GM18498 (cell line): Measurements from ENCODE around the gene PLEKHN1.
A peak's percentile ranks its signal among the peaks of the same experiment; 100 is the strongest.
"Not testable (repeated sequence)": the region's sequence is repeated elsewhere in the genome, so short reads cannot be mapped to it uniquely, and the experiment has no call there.

ENCODE experiments used
- ATAC-seq: cut with Tn5 transposase; IDR thresholded peaks from one replicate; pipeline ENCODE4 v1.9.1; 2021; ENCODE audit warnings: mild to moderate bottlenecking, moderate library complexity; ENCODE audit not compliant: unreplicated experiment

The PLEKHN1 gene

GRCh38 chr1:973459-974292, 7.4 kb downstream of the PLEKHN1 start:
- ATAC-seq: no peak

- ATAC-seq: no peak
Observed at GRCh38 chr1:974293-974640, 8.0 kb downstream of the PLEKHN1 start.

DNA sequence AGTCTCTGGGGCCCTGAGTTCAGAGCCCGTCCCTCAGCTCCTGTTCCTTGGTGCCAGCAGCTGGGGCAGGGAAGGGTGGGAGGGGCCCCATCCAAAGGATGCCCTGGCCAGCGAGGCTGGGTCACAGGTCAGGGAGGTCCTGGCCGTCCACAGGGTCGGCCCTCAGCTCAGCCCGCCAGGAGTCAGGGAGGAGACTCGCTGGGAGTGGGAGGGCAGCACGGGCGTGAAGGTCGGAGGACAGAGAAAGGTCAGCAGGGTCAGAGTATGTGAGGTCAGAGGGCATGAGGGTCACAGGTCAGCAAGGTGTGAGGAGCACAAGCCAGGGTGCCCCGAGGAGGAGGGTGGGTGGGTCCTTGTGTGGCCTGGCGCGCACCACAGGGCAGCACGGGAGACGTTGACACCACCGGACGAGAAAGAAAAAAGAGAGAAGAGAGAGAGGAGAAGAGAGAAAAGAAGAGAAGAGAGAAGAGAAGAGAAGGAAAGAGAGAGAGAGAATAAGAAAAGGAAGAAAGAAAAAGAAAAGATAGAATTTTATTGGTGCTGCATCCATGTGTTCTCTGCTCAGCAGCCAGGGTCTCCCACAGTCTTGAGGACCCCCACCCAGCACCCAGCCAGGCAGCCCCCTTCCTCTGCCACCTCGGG, 8.5 kb downstream of the PLEKHN1 start:
- no peak for ATAC-seq

- ATAC-seq: no peak
Observed at GRCh38 chr1:975365-975764, 9.1 kb downstream of the PLEKHN1 start.

GRCh38 chr1:975896-976683, 9.8 kb downstream of the PLEKHN1 start:
- ATAC-seq: peak; percentile 45

GRCh38 chr1:976791-977190, 10.5 kb downstream of the PLEKHN1 start:
- not testable (repeated sequence) for ATAC-seq

DNA sequence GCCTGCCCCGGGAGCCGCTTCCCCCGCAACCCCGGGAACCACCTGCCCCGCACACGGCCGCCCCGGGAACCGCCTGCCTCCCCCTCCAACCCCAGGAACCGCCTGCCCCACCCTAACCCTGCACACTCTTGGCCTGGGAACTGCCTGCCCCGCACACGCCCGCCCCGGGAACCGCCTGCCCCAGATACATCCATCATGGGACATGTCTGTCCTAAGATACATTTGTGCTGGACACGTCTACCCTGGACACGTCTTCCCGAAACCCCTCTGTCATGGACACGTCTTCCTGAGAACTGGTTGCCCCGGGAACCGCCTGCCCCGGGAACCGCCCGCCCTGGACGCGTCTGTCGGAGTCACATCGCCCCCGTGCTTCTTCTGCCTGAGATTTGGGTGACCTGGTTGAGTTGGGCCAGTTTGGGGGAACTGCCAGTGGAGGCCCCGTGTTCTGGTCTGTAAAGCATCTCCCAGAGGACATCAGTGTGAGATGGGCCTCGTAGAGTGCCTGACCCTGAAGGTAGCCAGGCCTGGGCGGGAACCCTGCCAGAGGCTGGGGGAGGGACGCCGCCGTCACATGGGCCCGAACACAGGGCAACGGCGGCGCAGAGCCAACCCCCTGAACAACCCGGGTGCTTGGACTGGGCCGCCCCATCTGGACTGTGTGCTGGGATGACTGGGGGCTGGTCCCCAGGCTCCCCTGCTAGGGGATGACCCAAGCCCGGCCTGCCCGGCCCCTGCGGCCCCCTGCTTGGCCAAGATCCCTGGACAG, 12.0 kb downstream of the PLEKHN1 start:
- no peak for ATAC-seq

DNA sequence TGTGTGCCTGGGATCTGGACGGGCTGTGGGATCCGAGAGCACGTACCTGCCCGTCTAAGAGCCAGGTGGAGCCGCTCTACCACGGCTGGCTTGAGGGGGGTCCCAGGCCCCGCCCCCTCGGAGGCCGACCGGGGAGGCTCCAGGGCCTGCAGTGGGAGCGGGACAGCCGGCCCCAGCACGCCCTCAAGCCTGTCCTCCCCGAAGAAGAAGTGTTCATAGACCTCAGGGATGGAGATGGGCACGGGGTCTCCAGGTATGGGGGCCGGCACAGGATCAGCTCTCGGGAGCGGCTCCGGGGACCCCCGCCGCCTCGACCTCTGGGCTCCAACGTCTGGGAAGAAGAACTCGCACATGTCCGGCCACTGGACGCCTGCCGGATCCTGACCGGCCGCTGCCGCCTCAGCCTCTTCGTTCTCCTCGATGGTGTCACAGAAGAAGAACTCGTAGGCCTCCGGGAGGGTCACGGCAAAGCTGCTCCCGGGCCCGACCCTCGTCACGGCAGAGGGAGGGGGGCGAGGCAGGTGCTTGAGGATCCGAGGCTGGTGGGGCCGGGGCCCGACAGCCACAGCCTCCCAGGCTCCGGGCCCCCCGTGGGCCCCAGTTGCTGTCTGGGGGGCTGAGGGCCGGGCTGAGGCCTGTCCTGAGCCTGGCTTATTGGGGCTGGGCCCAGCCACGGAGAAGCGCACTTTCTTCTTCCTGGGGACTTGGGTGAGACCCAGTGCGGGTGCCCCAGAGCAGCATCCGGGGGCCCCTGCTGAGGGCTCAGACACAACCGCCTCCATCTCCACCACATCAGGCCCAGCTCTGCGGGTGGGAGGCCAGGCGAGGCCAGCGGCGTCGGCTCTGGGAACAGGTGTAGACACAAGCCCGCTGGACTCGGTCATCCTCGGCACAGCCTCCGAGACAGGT, 12.8 kb downstream of the PLEKHN1 start:
- ATAC-seq: no peak

GRCh38 chr1:979744-980072, 13.4 kb downstream of the PLEKHN1 start:
- no peak for ATAC-seq

DNA sequence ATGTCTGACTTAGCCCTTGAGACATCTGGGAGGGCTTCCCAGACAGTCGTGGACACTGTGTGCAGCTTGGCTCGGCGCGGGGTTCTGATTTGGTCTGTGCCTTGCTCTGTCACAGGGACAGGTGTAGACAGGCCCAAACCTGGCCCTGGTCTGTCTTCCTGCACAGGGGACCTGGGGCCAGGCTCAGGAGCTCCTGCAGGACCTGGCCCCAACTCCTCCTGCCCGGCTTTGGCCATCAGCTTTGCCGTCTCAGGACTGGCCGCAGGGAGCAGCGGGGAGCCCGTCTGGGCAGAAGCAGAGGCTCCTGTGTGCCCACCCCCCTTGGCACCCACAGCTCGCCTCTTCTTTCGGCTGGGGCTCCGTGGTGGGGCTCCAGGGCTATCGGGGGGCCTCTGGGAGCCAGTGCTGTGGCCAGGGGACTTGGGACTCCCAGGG, 13.9 kb downstream of the PLEKHN1 start:
- no peak for ATAC-seq

- no peak for ATAC-seq
Observed at GRCh38 chr1:980602-981395, 14.5 kb downstream of the PLEKHN1 start.

GRCh38 chr1:981491-981954, 15.2 kb downstream of the PLEKHN1 start:
- no peak for ATAC-seq

GRCh38 chr1:981955-982558, 15.8 kb downstream of the PLEKHN1 start, which contains the start of gene PERM1:
PERM1 (minus strand) TSS chr1:982093; CDS start chr1:981029, 1,064 bp downstream.
- no peak for ATAC-seq

DNA sequence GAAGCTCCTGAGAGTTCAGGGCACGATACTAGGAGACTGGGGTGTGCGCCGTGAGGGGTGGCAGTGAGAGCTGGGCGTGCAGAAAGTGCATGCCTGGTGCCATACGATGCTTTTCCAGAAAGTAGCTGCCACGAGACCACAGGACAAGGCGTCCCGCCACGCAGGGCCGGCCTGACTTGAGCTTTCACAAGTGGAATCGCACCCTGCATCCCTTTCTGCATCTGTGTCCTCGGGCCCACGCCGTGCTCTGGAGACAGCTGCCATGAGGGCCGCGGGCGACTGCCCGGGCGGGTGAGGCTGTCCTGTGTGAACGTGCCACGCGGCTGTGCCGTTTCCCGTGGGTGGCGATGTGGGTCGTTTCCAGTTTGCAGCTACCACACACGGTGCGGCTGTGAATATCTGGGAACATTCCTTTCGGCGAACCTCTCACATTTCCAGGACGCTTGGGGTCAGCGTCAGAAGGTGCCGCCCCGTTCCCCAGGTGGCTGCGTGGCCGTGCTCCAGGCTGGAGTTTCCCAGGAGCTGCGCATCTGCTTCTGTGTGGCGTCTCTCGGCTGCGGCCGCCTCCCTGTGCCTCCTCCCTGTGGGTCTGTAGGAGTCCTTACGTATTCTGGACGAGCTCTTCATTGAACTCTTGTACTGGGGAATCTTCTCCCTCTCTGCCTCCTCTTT, 16.6 kb downstream of the PLEKHN1 start:
- ATAC-seq: no peak

DNA sequence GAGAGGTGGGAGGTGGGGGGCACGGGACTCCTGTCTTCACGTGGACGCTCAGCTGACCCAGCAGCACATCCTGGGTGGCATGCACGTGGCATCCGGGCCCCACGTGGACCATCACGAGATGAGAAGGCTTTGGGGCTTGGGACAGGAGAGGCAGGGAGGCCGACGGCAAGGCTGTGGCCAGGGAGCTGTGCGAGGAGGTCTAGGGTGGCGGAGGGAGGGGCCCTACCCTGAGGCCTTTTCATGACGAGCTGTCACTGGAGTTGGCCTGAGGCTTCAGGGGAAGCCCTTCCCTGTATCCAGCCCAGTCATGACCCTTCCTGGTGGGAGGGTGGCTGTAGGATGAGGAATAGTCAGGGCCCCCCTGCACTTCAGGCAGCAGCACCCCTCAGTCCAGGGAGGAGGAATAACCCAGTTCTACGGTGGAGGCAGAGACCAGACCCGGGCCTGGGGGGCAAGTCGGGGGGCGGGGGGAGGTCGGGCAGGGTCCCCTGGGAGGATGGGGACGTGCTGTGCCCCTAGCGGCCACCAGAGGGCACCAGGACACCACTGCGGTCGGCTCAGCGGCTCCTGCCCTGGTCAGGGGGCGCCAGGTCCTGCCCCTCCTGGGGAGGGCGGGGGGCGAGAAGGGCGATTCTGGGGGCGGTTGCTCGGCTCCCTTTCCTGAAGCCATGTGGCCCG, 17.7 kb downstream of the PLEKHN1 start:
- ATAC-seq: no peak

DNA sequence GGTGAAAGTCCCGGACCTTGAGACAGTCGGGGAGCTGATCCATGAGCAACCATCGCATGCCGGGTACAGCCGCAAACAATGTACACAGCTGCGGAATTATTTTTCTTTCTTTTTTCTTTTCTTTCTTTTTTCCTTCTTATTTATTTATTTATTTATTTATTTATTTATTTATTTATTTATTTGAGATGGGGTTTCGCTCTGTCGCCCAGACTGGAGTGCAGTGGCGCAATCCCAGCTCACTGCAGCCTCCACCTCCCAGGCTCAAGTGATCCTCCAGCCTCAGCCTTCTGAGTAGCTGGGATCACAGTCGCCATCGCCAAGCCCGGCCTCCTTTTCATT, 18.2 kb downstream of the PLEKHN1 start:
- ATAC-seq: no peak

- no peak for ATAC-seq
Observed at GRCh38 chr1:985126-985525, 18.8 kb downstream of the PLEKHN1 start.

DNA sequence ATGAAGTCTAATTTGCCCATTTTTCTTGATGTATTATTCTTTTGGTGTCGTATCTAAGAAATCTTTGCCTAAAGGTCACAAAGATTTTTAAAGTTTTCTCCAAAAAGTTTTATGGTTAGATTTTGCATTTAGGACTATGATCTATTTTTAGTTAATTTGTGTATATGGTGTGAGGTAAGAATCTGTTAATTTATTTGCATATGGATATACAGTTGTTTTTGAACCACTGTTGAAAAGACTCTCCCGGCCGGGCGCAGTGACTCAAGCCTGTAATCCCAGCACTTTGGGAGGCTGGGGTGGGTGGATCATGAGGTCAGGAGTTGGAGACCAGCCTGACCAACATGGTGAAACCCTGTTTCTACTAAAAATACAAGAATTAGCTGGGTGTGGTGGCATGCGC, 21.8 kb downstream of the PLEKHN1 start:
- not testable (repeated sequence) for ATAC-seq
